Activated naive CD4-positive, alpha-beta T cell treated with anti-CD3 and anti-CD28 coated beads, Interleukin-2, amount 50 U/mL, for 16 hours (primary cell): ENCODE measurements around the gene SUCLG2.
"Not testable (repeated sequence)": the region's sequence is repeated elsewhere in the genome, so short reads cannot be mapped to it uniquely, and the experiment has no call there.

Experiments used
- DNase-seq: peaks from one replicate; pipeline ENCODE4 v3.0.0-alpha.2; 2020

The SUCLG2 gene

DNA sequence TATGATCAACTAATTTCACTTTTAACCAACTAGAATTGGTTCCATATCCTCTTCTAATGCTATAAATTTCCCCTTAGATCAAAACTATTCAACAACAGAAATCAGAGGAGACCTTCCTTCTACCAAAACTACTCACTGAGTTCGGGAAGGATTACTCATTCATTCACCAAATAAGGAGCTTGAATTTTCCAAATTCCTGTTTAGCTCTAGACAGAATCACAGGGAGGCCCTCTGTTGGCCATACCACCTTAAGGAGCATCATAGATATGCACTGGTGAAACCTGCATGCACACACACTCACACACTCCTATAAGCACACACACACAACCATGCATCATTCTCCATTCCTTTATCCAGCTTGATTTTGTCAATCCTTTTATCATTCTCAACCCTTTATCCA is 49.0 kb downstream of the SUCLG2 start:
- DNase-seq: no peak

DNA sequence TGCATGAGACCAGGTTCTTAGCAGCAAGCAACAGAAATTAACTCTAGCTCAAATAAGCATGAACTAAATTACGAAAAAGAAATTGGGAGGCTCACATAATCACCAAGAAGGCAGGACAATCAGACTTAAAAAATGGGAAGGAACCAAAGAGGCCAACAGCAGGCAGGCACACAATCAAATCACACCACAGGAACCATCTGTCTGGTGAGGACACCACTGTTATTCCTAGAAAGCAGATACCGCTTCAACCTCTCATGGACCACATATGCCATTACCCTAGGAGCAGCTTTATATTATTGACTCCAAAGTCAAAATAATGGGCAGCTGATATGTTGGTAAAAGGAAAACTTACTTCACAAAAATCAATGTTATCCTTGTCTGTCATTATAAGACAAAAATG is 51.6 kb downstream of the SUCLG2 start:
- no peak for DNase-seq

DNA sequence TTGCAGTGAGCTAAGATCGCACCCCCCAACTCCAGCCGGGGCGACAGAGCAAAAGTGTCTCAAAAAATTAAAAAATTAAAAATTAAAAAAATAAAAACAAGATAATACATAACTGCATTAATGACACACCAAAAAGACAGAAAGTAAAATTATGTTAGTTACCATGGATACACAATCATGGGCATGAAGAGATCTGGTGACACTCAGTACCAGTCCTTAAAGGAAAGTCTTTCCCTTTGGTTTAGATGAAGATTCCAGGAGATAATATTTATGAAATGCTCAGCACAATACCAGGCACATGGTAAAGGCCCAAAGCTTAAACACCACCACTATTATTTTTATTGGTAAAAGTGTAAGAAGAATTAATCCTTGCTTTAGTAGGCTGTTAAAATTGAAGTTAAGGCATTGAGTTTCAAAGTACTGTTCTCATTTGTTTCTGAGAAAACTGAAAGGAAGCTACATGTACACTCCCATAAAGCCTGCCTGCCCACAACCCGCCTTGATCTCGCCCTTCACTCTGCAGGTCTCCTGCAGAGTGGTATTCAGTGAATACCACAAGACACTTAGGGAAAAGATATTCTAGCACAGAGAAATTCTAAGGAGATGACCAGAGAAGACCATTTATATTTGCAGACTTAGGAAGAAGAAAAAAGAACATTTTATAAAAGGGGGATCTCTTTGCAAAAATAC is 52.3 kb downstream of the SUCLG2 start:
- no peak for DNase-seq

DNA sequence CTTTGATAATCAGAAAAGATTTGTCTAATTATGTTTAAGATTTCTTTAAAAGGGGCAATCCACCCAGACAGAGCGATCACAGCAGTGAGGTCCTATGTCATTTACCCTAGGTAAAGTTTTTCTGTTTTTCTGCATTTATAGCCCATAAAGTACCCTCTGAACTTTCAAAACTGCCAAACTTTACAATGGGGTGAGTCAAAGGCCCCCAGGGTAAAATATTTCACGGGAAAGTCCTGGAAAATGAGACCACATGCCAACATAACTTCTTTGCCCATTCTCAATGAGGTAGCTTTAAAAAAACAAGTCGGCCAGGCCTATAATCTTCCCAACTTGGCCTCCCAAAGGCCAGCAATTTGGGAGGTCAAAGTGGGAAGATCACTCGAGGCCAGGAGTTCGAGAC is 53.0 kb downstream of the SUCLG2 start:
- DNase-seq: no peak

DNA sequence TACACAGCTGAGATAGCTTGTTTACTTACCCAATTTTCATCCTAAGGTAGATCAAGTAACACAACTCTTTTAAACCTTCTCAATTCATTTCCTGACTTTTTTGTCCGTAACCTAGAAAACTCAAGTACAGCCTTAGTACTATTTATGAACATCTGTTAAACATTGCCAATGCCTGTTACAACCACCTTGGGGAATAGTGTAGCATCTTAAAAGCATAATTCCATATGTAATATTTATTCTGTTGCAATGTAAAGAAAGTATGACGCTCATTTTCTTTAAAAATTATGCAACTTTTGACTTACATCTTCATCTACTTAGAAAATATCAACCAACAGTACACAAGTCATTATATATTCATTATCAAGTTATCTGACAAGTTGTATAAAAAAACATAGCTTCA is 54.6 kb downstream of the SUCLG2 start:
- DNase-seq: no peak

DNA sequence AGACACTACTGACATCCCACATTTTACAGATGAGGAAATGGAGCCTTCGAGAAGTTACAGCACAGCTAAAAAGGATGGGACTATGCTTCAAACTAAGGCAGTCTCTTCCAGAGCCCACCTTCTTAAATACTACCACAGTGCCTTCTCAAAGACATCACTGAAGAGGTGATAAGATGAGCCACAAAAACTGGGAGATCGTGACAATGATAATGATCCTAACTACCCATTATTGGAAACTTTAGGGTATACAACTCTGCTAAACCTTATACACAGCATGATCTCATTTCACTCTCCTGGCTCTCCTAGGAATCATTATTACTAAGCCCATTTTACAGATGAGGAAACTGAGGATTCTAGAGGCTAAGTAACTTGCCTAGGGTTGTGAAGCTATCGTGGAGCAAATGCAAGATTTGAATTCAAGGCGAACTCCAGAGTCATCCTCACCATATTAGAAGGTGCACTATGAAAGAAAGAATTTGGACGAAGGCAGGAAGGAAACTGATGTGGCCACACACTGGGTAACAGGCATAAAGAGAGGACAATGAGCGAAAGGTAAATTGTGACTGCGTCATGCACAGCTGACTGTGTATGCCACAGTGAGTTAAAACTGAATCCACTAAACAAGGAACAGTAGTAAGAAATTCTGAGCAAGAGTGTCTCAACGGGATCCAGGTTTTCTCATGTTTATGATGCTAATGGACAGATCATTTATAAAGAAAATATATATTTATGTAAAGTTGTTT is 55.4 kb downstream of the SUCLG2 start:
- DNase-seq: no peak

DNA sequence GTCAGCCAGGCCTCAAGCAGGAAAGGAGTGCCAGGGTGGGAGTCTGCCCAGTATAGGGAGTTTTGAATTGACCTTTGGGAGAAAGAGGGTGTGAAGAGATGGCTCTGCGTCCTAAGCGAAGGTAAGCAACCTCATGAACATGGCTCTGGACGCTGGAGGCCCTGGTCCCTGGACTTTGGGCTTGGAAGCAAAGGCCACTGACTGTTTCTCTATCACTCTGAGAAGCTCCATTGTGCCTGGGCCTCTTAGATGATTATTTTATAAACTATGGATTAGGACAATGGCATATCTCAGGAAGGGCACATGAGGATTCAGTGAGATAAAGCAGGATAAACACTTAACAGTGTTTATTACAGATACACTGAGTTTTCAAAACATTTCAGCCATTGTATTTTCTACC is 59.0 kb downstream of the SUCLG2 start:
- no peak for DNase-seq

DNA sequence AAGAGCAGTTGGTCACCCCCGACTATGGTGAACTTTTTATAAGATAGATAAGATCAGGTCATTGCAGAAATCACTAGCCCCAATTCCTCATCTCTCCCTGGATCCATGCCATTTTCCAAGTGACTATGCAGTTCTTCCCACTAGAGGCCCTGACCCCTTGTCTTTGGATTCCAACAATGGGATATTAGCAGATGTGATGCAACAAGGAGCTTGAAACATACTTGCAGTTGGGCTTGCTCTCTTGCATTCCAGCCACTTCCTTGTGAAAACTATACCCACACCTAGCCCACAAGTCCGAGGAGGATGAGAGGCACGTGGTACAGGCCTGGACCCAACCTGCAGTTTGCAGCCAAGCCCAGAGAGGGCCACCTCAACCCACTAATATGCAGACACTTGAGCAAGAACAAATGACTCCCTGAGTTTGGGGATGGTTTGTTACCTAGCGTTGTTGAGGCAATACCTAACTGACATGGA is 60.6 kb downstream of the SUCLG2 start:
- DNase-seq: no peak

DNA sequence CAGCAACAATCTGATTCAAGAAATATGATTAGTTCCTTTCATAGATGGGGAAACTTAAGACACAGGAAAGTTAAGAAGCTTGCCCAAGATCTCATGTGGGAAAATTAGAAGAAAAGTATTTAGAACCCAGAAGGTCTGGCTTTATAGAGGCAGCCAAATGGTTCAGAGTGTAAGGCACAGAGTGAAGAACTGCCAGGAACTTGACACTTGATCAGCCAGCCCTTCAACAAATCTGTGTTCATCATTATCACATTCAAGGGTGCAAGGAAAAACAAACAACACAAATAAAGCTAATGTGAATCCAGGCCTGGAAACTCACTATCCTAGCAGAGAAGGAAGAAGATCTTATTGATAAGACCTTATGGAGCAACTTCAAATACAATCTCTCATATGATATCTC is 62.4 kb downstream of the SUCLG2 start:
- DNase-seq: no peak

DNA sequence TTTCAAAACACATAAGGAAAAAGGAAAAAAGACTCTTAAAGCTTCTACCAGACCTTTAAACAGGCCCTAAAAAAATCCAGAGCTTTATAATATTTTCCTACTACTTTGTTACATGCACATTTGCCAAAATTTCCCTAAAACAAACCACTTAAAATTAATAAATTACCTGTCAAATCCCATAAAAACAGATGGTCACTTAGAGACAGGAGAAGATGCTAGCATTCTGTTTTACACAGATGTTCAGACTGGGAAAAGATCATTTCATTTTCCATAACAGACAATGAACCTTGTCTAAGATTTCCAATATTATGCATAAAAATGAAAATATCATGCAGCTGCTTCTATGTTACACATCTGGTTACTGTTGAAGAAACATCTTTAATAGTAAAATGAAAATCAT is 66.6 kb downstream of the SUCLG2 start:
- no peak for DNase-seq

DNA sequence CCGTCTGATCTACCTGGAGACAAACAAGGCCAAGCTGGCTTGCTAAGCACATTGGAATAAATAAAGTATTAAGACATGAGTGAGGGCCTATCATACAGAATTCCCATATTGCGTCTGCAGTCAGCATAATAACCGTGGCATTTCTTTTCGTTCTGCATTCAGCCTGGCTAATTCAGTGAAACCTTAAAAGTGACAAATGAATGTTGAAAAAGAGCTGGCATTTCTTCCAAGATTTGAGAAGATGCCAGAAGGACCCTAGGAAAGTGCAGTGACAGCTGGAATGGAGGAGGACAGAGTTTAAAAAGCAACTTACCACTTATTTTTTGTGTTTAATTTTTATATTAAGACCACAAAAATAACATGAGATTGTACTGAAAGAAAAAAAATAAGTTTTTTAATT is 67.1 kb downstream of the SUCLG2 start:
- DNase-seq: no peak

DNA sequence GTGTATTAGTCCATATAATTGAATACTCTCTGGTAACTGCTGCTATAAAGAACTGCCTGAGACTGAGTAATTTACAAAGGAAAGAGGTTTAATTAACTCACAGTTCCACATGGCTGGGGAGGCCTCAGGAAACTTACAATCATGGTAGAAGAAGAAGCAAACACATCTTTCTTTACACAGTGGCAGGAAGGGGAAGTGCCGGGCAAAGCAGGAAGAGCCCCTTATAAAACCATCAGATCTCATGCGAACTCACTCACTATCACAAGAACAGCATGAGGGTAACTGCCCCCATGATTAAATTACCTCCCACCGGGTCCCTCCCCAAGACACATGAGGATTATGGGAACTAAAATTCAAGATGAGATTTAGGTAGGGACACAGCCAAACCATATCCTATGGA is 69.8 kb downstream of the SUCLG2 start:
- not testable (repeated sequence) for DNase-seq

DNA sequence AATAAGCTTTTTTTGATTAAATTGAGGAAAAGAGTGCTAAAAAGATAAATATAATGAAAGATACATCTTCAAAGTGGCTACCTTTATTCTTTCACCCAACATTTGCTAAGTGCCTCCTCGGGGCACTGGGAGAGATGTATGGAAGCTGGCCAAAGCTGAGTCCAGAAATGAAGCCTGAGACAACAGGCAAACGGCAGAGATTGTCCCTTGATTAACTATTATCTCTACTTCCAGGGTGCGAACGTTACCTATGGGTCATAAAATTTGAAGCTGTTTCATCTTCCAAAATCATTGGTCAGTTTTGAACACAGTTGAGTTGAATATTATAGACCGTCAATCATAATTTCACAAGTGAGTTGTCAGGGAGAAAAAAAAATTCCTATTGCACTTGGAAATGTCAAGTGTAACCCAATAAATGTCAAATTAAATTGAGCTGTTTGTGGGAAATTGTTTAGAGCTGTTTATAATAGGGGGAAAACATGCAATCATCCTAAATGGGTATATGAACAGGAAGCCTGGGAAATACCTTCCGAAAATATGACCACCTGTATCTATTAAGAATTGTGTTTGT is 73.9 kb downstream of the SUCLG2 start:
- no peak for DNase-seq

DNA sequence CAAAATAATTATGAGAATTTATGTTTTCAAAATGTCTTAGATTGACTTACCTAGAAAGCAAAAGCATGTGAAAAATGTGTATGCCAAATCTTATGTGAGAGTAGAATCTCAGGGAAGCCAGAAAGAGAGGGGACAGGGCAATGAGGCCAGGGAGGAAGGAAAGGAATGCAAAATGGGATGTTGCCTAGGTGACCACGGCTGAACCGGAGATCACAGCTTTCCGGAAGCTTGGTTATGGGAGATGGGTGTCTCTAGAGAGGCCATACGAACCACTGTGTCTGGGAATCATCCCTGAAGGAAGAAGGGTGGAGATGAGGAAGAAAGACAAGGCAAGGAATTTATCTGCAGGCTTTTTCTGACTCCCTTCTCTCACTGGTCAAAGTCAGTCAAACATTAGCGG is 76.0 kb downstream of the SUCLG2 start:
- DNase-seq: no peak

DNA sequence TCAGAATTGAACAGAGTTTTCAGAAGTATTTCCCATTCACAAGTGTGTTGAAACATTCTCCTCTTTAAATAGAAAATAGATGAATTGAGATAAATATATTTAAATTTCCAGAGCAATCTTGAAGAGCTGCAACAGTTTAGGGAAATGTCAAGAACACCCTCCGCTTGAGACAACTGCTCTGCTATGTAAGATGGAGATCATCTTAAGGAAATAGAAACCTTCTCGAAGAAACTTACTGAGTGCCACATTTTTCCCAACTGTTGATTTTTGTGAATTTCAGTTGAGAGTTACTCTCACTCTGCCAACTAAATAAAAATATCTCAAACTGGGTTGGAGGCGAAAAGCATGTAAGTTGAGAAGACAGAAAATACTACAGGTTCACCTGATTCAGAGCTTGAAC is 78.0 kb downstream of the SUCLG2 start:
- DNase-seq: no peak

DNA sequence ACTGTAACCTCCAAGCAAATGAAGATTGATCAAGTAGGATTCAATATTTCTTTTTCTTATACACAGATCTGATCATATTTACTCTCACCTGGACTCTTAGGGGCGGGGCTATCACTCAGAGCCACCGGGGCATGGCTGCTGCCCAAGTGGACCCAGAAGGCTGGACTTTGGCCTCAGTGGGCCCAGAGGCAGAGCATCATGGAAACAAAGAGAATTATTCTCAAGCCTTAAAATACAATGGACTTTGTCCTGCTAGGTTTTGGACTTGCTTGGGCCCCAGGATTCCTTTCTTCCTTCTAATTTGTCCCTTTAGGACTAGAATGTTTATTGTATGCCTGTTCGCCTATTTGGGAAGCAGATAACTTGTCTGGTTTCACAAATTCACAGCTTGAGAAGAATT is 85.1 kb downstream of the SUCLG2 start:
- no peak for DNase-seq

DNA sequence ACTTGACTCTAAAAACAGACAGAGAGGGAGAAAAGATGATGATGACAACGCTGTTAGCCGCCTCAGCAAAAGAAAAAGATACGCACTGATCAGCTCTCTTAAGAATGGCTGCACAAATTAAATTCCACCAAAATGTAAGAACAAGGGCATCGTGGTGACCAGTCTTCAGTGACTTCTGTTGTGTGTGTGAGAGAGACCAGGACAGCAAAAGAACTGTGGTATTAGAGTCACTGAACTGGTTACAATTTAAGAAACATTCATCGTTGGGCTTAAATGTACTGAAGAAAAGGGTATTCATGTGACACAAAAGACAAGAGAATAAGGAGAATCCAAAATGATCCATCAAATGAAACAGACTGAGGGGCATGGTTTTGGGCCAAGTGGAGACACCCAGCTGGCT is 86.5 kb downstream of the SUCLG2 start:
- DNase-seq: no peak

DNA sequence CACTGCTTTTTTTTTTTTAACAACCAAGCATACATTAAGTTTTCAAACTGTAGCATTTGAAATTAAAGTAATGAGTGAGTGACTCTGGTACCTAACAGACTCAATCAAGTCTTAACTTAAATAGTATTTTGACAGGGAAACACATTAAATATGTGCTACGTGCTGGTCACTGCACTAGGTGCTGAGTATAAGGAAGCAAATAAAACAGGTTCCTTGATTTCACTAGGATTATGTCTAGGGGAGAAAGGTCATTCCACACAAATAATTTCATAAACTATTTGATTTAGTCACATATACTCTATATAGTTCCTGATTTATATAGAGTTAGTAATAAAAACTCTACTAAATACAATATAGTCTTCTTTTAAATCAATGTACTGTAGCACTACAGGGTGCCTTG is 89.4 kb downstream of the SUCLG2 start:
- no peak for DNase-seq

DNA sequence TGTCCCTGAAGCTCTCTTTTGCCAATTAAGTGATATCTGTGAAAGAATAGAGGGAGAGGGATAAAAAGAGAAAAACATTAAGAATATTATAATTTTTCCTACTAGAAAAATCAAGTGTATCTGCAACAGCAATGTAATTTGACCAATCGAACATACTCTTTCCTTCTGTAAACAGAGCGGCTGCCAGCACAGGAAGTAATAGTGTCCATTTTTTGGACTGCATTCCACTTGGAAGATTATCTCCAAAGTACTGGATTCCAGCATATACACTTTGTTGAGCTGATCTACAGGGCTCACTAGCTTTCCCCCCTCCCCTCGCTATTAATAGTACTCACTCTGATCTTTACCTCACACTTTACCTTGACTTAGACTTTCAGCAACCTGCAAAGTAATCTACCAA is 90.4 kb downstream of the SUCLG2 start:
- no peak for DNase-seq

DNA sequence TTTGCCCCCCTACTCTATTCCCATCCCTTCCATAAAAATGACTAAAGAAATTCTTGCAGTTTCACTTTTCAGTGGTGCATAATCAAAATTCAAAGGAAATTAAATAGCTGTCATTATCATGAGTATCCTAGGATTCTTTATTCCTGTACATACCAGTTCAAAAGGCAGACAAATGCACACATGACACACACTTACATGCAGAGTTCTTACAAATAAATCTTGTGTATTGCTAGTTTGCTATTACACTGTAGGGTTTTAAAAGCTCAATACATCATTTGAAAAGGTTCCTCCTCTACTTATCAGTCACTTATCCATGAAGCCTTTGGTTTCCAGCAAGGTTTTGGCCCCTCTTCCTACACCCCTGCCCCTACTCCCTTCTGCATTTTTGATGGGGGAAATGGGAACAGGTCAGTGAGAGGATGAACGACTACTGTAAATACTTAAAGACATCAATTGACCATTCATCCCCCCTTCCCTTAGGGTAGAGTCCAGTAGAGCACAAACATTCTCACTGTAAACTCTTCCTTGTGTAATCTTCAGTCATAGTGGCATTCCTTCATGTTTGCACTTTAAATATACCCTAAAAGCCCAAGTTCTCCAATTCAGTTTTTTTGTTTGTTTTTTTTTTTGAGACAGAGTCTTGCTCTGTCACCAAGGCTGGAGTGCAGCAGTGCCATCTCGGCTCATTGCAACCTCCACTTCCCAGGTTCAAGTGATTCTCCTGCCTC is 92.6 kb downstream of the SUCLG2 start:
- DNase-seq: no peak

DNA sequence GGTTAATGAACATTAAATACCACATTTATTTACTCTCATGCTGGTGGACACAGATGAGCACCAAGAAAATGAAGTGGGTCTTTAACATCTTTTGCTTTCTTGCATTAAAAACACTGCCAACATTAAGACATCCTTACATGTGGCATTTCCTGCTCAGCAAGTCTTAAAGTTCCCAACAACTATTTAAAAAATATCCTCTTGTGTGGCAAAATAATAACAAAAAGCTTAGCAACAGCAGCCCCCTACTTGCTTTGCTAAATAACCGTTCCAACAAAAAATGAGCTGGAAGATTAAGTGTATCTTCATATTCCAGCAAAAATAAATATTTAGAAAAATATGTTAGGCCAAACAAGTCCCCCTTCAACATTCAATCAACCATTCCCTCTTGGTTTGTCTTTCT is 93.1 kb downstream of the SUCLG2 start:
- no peak for DNase-seq

DNA sequence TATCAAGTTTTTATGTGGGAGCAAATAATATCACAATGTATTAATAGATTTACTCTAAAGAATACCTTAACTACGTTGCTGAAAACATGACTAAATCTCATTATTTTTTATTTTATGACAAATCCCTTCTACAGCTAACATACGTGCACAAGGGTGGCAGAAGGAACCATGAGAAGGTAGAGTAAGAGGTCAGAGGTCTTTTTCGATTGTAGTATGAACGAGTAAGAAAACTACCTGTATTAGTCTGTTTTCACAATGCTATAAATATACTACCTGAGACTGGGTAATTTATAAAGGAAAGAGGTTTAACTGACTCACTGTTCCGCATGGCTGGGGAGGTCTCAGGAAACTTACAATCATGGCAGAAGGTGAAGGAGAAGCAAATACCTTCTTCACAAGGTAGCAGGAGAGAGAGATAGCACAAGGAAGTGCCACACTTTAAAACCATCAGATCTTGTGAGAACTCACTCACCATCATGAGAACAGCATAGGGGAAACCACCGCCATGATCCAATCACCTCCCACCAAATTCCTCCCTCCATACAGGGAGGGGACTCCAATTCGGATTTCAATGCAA is 95.3 kb downstream of the SUCLG2 start:
- no peak for DNase-seq

DNA sequence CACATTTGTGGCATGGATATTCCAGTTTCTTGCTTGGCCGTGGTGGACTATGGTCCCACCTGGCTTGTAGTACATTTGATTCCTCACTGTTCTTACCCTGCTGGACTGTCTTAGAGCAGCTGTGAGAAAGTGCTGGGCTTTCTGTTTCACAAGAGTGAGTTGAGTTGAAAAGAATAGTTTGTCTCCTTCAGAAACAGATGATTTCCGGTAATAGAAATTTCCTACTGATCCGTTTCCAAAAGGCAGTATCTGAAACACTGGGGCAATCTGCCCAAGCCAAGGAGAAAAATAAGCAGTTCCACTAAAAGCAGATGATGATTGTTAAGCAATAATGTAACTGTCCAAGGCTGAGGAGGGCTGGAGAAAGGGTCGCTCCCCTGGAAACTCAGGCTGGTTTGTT is 96.0 kb downstream of the SUCLG2 start:
- DNase-seq: no peak
